ENCODE results near the gene ST8SIA1.

DNA sequence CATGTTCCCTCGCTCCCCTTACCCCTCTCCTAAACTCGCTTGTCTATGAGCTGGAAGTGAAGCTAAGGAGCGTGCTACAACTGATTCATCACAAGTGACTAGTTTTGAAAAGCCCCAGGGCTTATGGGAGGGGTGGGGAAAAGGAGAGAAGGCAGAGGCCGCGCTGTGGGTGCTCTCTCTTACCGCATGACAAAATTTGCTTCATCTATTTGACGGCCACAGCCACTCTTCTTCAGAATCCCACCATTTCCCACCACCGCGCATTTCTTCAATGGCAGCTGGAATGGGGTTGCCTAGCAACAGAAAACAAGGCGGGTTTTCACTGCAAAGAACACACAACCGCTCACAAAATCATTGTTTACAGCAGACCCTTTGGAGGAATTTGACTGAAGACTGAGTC, 79.4 kb downstream of the ST8SIA1 start:
- no peak for TF ChIP-seq TARDBP (IDR thresholded peaks at IDR 0.05)
- TF ChIP-seq SP1 (IDR thresholded peaks at IDR 0.05): no peak
